Suprapubic skin (tissue), 4 donors: ENCODE measurements around the gene MANEAL.

Experiments
- CTCF ChIP-seq, 2 donors: fragments of 200-600 bp in 1 of 2; fragments of 450-650 bp in 1 of 2; sonication (generic) in 1 of 2; IDR thresholded peaks; one replicate each; pipeline ENCODE4 v1.5.1; 2016 to 2019; ENCODE audit warnings: antibody characterized with exemption in 2 of 2, mild to moderate bottlenecking in 1 of 2, moderate library complexity in 1 of 2
- EP300 ChIP-seq: sonication (generic); formaldehyde crosslinking; IDR thresholded peaks from one replicate; pipeline ENCODE4 v1.6.1; 2017; ENCODE audit warnings: antibody characterized with exemption
- POLR2AphosphoS5 ChIP-seq, 3 donors: sonication (generic); formaldehyde crosslinking; IDR thresholded peaks; one replicate each; pipeline ENCODE4 v1.6.1; 2017; ENCODE audit warnings: antibody characterized with exemption in 3 of 3

DNA sequence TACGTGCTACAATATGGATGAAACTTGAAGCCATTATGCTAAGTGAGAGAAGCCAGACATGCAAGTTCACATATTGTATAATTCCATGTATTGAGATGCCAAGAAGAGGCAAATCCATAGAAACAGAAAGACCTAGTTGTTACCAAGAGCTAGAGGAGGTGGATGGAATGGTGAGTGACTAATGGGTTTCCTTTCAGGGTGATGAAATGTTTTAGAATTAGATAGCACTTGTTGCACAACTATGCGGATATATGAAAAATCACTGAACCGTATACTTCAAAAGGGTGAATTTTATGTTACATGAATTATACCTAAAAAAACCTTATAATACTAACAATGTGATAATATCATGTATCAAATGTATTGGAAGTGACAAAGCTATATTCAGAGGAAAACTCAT lies 46.8 kb upstream of the MANEAL start:
- no peak for TF ChIP-seq CTCF (IDR thresholded peaks at IDR 0.05)
- TF ChIP-seq POLR2AphosphoS5 (IDR thresholded peaks at IDR 0.05) = no peak
- no peak for TF ChIP-seq EP300
